PC-9 (cell line): ENCODE results near the gene AKAP13. TPM values are rescaled to one million over a fixed set of nuclear protein-coding genes. Genes with fewer than 3 reads are reported as not detected.

Experiments
- BruUV-seq: library from RNA; stranded (reverse); fragments of 400-500 nt; replicated peaks from 2 replicates; lab custom pipeline; 2021; lab: Mats Ljungman, UMichigan
- CTCF ChIA-PET: fragments of 300-600 bp; sonication (Branson Sonifier 250); formaldehyde crosslinking; loops from one replicate; lab custom pipeline; 2022; ENCODE audit warnings: antibody characterized with exemption; lab: Charles Lee
- POLR2A ChIA-PET: fragments of 300-600 bp; sonication (Branson Sonifier 250); formaldehyde crosslinking; loops from one replicate; lab custom pipeline; 2022; ENCODE audit warnings: antibody characterized with exemption; ENCODE audit not compliant: unreplicated experiment; lab: Charles Lee
- DNase-seq, 2 experiments: peaks; one replicate each; pipeline versions ENCODE4 v3.0.0 to v3.0.0-alpha.2; 2015 to 2022; ENCODE audit warnings: mixed read lengths in 1 of 2
- H2AFZ ChIP-seq: fragments of 200-600 bp; sonication (generic); 2 replicates; pipeline ENCODE4 v1.8.1; 2017; ENCODE audit warnings: antibody characterized with exemption
- H3F3A ChIP-seq: fragments of 200-600 bp; sonication (generic); 2 replicates; pipeline ENCODE4 v1.8.1; 2017; ENCODE audit warnings: antibody characterized with exemption, mild to moderate bottlenecking, low read depth; ENCODE audit not compliant: insufficient read depth
- H3K27ac ChIP-seq: fragments of 200-600 bp; sonication (generic); 2 replicates; pipeline ENCODE4 v1.6.1; 2016; ENCODE audit warnings: mixed run types
- H3K27me3 ChIP-seq: fragments of 200-600 bp; sonication (generic); 2 replicates; pipeline ENCODE4 v1.6.1; 2016; ENCODE audit warnings: low read depth, mixed run types; ENCODE audit not compliant: insufficient read depth
- H3K36me3 ChIP-seq: fragments of 200-600 bp; sonication (generic); 2 replicates; pipeline ENCODE4 v1.6.1; 2016; ENCODE audit warnings: low read depth, mixed run types
- H3K4me1 ChIP-seq: fragments of 200-600 bp; sonication (generic); replicated peaks from 2 replicates; pipeline ENCODE4 v1.6.1; 2016; ENCODE audit warnings: mixed run types; ENCODE audit not compliant: insufficient read depth
- H3K4me2 ChIP-seq: fragments of 200-600 bp; sonication (generic); 2 replicates; pipeline ENCODE4 v1.6.1; 2017; ENCODE audit warnings: mixed run types
- H3K4me3 ChIP-seq: fragments of 200-600 bp; sonication (generic); 2 replicates; pipeline ENCODE4 v1.6.1; 2016; ENCODE audit warnings: mixed run types
- H3K79me2 ChIP-seq: fragments of 200-600 bp; sonication (generic); 2 replicates; pipeline ENCODE4 v1.6.1; 2017; ENCODE audit warnings: low read depth, mixed run types
- H3K9me2 ChIP-seq: fragments of 200-600 bp; sonication (generic); 2 replicates; pipeline ENCODE4 v1.8.1; 2017; ENCODE audit warnings: mild to moderate bottlenecking; ENCODE audit not compliant: insufficient read depth
- H3K9me3 ChIP-seq: fragments of 200-600 bp; sonication (generic); 2 replicates; pipeline ENCODE4 v1.8.1; 2016; ENCODE audit warnings: low read depth; ENCODE audit not compliant: insufficient read depth
- H4K20me1 ChIP-seq: fragments of 200-600 bp; sonication (generic); 2 replicates; pipeline ENCODE4 v1.8.1; 2017; ENCODE audit not compliant: insufficient read depth
- EZH2 ChIP-seq: fragments of 200-600 bp; sonication (generic); IDR thresholded peaks from 2 replicates; pipeline ENCODE4 v1.8.0; 2017; ENCODE audit warnings: antibody characterized with exemption, low read depth
- intact Hi-C: fragments of 100-400 bp; cut with micrococcal nuclease; formaldehyde crosslinking; loops from one replicate; pipeline ENCODE4 v1.10.0; 2022; ENCODE audit not compliant: unreplicated experiment
- total RNA-seq: library from RNA; stranded (reverse); gene quantifications from 2 replicates; pipeline ENCODE4 v1.2.3, GENCODE V29; 2021
- TF ChIP-seq, protein P1 (sequence below): fragments of 200-600 bp; sonication (generic); conservative IDR thresholded peaks from 2 replicates; pipeline ENCODE4 v1.6.1; 2017; ENCODE audit warnings: mixed run types, antibody characterized with exemption, mild to moderate bottlenecking, moderate library complexity

The AKAP13 gene
- total RNA-seq, 1 experiment from 2014 or later: 82.5 TPM

DNA sequence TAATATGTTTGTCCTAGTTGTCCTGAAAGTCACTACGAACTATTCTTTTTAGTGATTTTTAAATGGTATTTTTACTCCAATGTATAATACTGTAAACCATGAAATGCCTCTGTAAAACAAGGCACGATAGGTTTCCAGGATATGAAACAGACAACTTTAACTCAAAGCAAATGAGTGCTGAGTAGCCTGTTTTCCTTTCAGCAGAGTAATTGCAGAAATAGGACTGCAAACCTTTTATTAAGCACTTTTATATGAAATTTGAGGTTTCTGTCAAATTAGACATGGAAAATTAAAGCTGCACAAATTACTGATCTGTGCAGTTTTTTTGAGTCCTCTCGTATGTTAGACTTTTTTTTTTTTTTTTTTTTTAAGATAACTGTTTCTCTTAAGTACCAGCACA, 16.2 kb downstream of the AKAP13 start:
- peaks cover 46% of the 10 kb centered on the region for H3F3A ChIP-seq
- H3K4me1 ChIP-seq: peaks cover 34% of the 10 kb centered on the region
- H3K9me2 ChIP-seq: no peaks in the 10 kb centered on the region
- no peaks in the 10 kb centered on the region for H3K9me3 ChIP-seq
- H3K36me3 ChIP-seq: no peaks in the 10 kb centered on the region; the same call in 1 of the 2 replicates
- no peak overlapping the region for H3K4me3 ChIP-seq
- no peak for TF ChIP-seq EZH2
- TF ChIP-seq, protein P1, sequence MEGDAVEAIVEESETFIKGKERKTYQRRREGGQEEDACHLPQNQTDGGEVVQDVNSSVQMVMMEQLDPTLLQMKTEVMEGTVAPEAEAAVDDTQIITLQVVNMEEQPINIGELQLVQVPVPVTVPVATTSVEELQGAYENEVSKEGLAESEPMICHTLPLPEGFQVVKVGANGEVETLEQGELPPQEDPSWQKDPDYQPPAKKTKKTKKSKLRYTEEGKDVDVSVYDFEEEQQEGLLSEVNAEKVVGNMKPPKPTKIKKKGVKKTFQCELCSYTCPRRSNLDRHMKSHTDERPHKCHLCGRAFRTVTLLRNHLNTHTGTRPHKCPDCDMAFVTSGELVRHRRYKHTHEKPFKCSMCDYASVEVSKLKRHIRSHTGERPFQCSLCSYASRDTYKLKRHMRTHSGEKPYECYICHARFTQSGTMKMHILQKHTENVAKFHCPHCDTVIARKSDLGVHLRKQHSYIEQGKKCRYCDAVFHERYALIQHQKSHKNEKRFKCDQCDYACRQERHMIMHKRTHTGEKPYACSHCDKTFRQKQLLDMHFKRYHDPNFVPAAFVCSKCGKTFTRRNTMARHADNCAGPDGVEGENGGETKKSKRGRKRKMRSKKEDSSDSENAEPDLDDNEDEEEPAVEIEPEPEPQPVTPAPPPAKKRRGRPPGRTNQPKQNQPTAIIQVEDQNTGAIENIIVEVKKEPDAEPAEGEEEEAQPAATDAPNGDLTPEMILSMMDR: no peak
- no TSS peak for BruUV-seq
- peaks cover 95% of the 10 kb centered on the region for H3K79me2 ChIP-seq
- H3K27me3 ChIP-seq: no peaks in the 10 kb centered on the region
- no peak for DNase-seq
- CTCF ChIA-PET: no interaction called here
- H4K20me1 ChIP-seq: peaks cover 25% of the 10 kb centered on the region
- intact Hi-C loops: no loop called here
- POLR2A ChIA-PET: no interaction called here
- no peak overlapping the region for H3K27ac ChIP-seq
- H3K4me2 ChIP-seq: no peak overlapping the region
- no peak overlapping the region for H2AFZ ChIP-seq

DNA sequence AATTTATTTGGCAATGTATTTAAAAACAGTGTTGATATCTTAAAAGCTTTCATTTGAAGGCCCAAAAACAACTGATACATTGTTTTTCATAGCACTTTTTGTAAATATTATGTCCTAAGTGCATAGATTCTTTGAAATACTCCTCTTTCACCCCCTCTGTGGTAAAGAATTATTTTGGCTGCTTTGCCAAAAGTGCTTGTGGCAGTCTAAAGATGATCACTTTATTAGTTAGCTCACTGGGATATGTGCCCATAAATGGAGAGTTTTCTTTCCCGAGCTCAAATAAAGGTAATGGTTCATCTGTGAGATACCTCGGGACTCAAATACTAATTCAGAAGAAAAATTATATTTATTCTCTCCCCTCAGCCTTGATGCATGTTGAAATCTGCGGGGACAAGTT, 16.7 kb downstream of the AKAP13 start:
- Histone ChIP-seq H3K4me3 (no peak overlapping the region), H3K9me3 (no peaks in the 10 kb centered on the region), H4K20me1 (peaks cover 25% of the 10 kb centered on the region), H3K27me3 (no peaks in the 10 kb centered on the region), H3K27ac (no peak overlapping the region), H3K79me2 (peaks cover 95% of the 10 kb centered on the region), H3K9me2 (no peaks in the 10 kb centered on the region), H3K4me2 (no peak overlapping the region), H2AFZ (no peak overlapping the region), H3K4me1 (peaks cover 40% of the 10 kb centered on the region), H3K36me3 (no peaks in the 10 kb centered on the region; the same call in 1 of the 2 replicates), H3F3A (peaks cover 47% of the 10 kb centered on the region)
- ChIA-PET POLR2A (no interaction called here), CTCF (no interaction called here)
- no TSS peak for BruUV-seq
- intact Hi-C loops: no loop called here
- no peak for TF ChIP-seq EZH2
- TF ChIP-seq, protein P1: no peak
- DNase-seq: no peak

DNA sequence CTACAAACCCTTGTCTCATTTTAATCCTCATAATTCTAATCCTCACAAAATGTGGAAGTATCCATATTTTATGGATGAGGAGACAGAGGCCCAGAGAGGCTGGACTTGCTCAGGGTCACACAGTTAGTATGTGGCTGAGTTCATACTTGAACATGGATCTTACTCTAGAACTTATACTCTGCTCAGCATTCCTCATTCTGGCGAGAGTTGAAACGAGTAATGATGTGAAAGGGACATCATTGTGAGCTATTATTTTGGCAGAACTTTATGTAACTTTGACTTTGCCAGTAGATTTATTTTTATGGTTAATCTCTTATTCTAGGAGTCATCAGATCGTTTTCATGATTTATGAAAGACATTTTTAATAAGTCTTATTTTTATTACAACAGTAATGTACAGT, 17.5 kb downstream of the AKAP13 start:
- H3K79me2 ChIP-seq: peaks cover 95% of the 10 kb centered on the region
- POLR2A ChIA-PET: interaction anchor here (0.6 kb wide), 1 partner anchor 46 kb away, joined by 3 read pairs; no protein-coding TSS in a partner anchor
- no peaks in the 10 kb centered on the region for H3K9me3 ChIP-seq
- no peak for DNase-seq
- peaks cover 21% of the 10 kb centered on the region for H4K20me1 ChIP-seq
- no peak overlapping the region for H3K4me3 ChIP-seq
- no peak for TF ChIP-seq EZH2
- TF ChIP-seq, protein P1: no peak
- no peaks in the 10 kb centered on the region for H3K27me3 ChIP-seq
- peaks cover 52% of the 10 kb centered on the region for H3F3A ChIP-seq
- peaks cover 36% of the 10 kb centered on the region for H3K4me1 ChIP-seq
- H3K4me2 ChIP-seq: no peak overlapping the region
- no peaks in the 10 kb centered on the region; the same call in 1 of the 2 replicates for H3K36me3 ChIP-seq
- intact Hi-C loops: no loop called here
- no peak overlapping the region for H3K27ac ChIP-seq
- H3K9me2 ChIP-seq: no peaks in the 10 kb centered on the region
- CTCF ChIA-PET: interaction anchor here (0.6 kb wide), 1 partner anchor 827 kb away, joined by 6 read pairs; no protein-coding TSS in a partner anchor
- BruUV-seq: no TSS peak
- no peak overlapping the region for H2AFZ ChIP-seq
